Liver (tissue), 3 donors: ENCODE measurements around the gene NAA50.

ENCODE experiments used
- ATF3 ChIP-seq: IDR thresholded peaks from 2 replicates; pipeline ENCODE4 v1.6.1; 2016; ENCODE audit warnings: antibody characterized with exemption
- CTCF ChIP-seq: fragments of 150-350 bp; IDR thresholded peaks from 2 replicates; pipeline ENCODE4 v1.5.1; 2017; ENCODE audit warnings: improper control_type of control experiment, low read depth, low read length; ENCODE audit not compliant: missing input control
- FOXA1 ChIP-seq: IDR thresholded peaks from 2 replicates; pipeline ENCODE4 v1.6.1; 2016; ENCODE audit warnings: antibody characterized with exemption
- GABPA ChIP-seq, 2 donors: IDR thresholded peaks in 1 of 2; conservative IDR thresholded peaks in 1 of 2; 2 replicates each; pipeline ENCODE4 v1.6.1; 2016; ENCODE audit warnings: antibody characterized with exemption in 2 of 2, mild to moderate bottlenecking in 1 of 2, moderate library complexity in 1 of 2
- HNF4A ChIP-seq, 2 donors: conservative IDR thresholded peaks; 2 replicates each; pipeline ENCODE4 v1.6.1; 2016; ENCODE audit warnings: antibody characterized with exemption in 2 of 2, mild to moderate bottlenecking in 2 of 2
- JUND ChIP-seq, 2 donors: IDR thresholded peaks; 2 replicates each; pipeline ENCODE4 v1.6.1; 2016; ENCODE audit warnings: antibody characterized with exemption in 2 of 2
- MAX ChIP-seq: IDR thresholded peaks from 2 replicates; pipeline ENCODE4 v1.6.1; 2016; ENCODE audit warnings: antibody characterized with exemption
- RAD21 ChIP-seq, 2 donors: IDR thresholded peaks; 2 replicates each; pipeline ENCODE4 v1.6.1; 2016; ENCODE audit warnings: antibody characterized with exemption in 2 of 2, mild to moderate bottlenecking in 2 of 2
- SP1 ChIP-seq: IDR thresholded peaks from 2 replicates; pipeline ENCODE4 v1.6.1; 2018; ENCODE audit warnings: antibody characterized with exemption, mild to moderate bottlenecking
- TAF1 ChIP-seq: conservative IDR thresholded peaks from 2 replicates; pipeline ENCODE4 v1.6.1; 2016; ENCODE audit warnings: antibody characterized with exemption, mild to moderate bottlenecking
- YY1 ChIP-seq: IDR thresholded peaks from 2 replicates; pipeline ENCODE4 v1.6.1; 2016; ENCODE audit warnings: antibody characterized with exemption, mild to moderate bottlenecking
- ZBTB33 ChIP-seq: IDR thresholded peaks from 2 replicates; pipeline ENCODE4 v1.6.1; 2016; ENCODE audit warnings: antibody characterized with exemption
- TF ChIP-seq, protein P1 (sequence below): IDR thresholded peaks from 2 replicates; pipeline ENCODE4 v1.6.1; 2016; ENCODE audit warnings: antibody characterized with exemption, mild to moderate bottlenecking
- donor health status: healthy.
- donor health status: healthy.

- no peak for TF ChIP-seq CTCF
- TF ChIP-seq SP1 = no peak
- no peak for TF ChIP-seq ATF3
- no peak for TF ChIP-seq MAX
- TF ChIP-seq HNF4A (conservative IDR thresholded peaks at IDR 0.05) = no peak
- no peak for TF ChIP-seq FOXA1
- TF ChIP-seq JUND (IDR thresholded peaks at IDR 0.05) = no peak
- TF ChIP-seq RAD21 (IDR thresholded peaks at IDR 0.05) = no peak
- TF ChIP-seq GABPA (IDR thresholded peaks at IDR 0.05 in 1 of 2, conservative IDR thresholded peaks at IDR 0.05 in 1 of 2) = no peak
- no peak for TF ChIP-seq ZBTB33
- TF ChIP-seq YY1 = no peak
- TF ChIP-seq, protein P1, sequence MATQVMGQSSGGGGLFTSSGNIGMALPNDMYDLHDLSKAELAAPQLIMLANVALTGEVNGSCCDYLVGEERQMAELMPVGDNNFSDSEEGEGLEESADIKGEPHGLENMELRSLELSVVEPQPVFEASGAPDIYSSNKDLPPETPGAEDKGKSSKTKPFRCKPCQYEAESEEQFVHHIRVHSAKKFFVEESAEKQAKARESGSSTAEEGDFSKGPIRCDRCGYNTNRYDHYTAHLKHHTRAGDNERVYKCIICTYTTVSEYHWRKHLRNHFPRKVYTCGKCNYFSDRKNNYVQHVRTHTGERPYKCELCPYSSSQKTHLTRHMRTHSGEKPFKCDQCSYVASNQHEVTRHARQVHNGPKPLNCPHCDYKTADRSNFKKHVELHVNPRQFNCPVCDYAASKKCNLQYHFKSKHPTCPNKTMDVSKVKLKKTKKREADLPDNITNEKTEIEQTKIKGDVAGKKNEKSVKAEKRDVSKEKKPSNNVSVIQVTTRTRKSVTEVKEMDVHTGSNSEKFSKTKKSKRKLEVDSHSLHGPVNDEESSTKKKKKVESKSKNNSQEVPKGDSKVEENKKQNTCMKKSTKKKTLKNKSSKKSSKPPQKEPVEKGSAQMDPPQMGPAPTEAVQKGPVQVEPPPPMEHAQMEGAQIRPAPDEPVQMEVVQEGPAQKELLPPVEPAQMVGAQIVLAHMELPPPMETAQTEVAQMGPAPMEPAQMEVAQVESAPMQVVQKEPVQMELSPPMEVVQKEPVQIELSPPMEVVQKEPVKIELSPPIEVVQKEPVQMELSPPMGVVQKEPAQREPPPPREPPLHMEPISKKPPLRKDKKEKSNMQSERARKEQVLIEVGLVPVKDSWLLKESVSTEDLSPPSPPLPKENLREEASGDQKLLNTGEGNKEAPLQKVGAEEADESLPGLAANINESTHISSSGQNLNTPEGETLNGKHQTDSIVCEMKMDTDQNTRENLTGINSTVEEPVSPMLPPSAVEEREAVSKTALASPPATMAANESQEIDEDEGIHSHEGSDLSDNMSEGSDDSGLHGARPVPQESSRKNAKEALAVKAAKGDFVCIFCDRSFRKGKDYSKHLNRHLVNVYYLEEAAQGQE = no peak
- no peak for TF ChIP-seq TAF1
Observed at GRCh38 chr3:113776564-113776963, 30.5 kb upstream of the NAA50 start.
